HCT116 (cell line): ENCODE measurements around the gene GBP2. TPM values are rescaled to one million over a fixed set of nuclear protein-coding genes. Genes with fewer than 3 reads are reported as not detected.

ENCODE experiments used
- ATAC-seq: fragments of 200-7000 bp; cut with Tn5 transposase; 2 replicates; pipeline ENCODE4 v1.9.1; 2020; ENCODE audit warnings: mild to moderate bottlenecking, moderate library complexity
- BruUV-seq: library from RNA; stranded (reverse); fragments of 400-500 nt; replicated peaks from 2 replicates; lab custom pipeline; 2021; lab: Mats Ljungman, UMichigan
- CTCF ChIA-PET: fragments of 300-600 bp; sonication (Branson Sonifier 250); formaldehyde crosslinking; loops from one replicate; lab custom pipeline; 2021; ENCODE audit warnings: antibody characterized with exemption; lab: Charles Lee
- POLR2A ChIA-PET: fragments of 300-600, 350-600 bp; sonication (Branson Sonifier 250); formaldehyde crosslinking; loops from one replicate; lab custom pipeline; 2021; ENCODE audit warnings: antibody characterized with exemption; lab: Charles Lee
- RAD21 ChIA-PET, 2 experiments: fragments of 300-600 bp; sonication (Branson Sonifier 250); formaldehyde crosslinking; loops; one replicate each; lab custom pipeline; 2023; ENCODE audit warnings: low total read pairs in 2 of 2; ENCODE audit not compliant: uncharacterized antibody in 2 of 2, unreplicated experiment in 2 of 2, low non-redundant PET in 1 of 2; lab: Charles Lee
- DNase-seq: peaks from one replicate; pipeline ENCODE4 v3.0.0-alpha.2; 2010; ENCODE audit warnings: low read depth, low spot score
- H2AFZ ChIP-seq: fragments of 200-600 bp; shearing (Covaris generic), sonication (generic); 2 replicates; pipeline ENCODE4 v1.6.1; 2017; ENCODE audit warnings: low read depth, mixed run types, mixed read lengths, antibody characterized with exemption, low read length; ENCODE audit not compliant: poor library complexity, severe bottlenecking
- H3K27ac ChIP-seq: 2 replicates; pipeline ENCODE4 v1.5.1; 2012; ENCODE audit warnings: low read depth, low read length
- H3K27me3 ChIP-seq: fragments of 200-600 bp; sonication (generic); 2 replicates; pipeline ENCODE4 v1.6.1; 2016; ENCODE audit warnings: mixed run types, low read length, mixed read lengths; ENCODE audit not compliant: insufficient read depth
- H3K36me3 ChIP-seq, 2 experiments: fragments of 200-500 bp in 1 of 2; fragments of 200-600 bp in 1 of 2; sonication (Bioruptor generic) in 1 of 2; sonication (generic) in 1 of 2; 2 replicates each; pipeline versions ENCODE4 v1.5.1 to v1.6.1; 2014 to 2016; ENCODE audit warnings: low read length in 2 of 2, inconsistent platforms in 1 of 2, mixed read lengths in 1 of 2, mixed run types in 1 of 2; ENCODE audit not compliant: insufficient read depth in 2 of 2, control insufficient read depth in 1 of 2
- H3K4me1 ChIP-seq, 2 experiments: fragments of 200-600 bp in 1 of 2; sonication (generic) in 1 of 2; 2 replicates each; pipeline versions ENCODE4 v1.5.1 to v1.6.1; 2012 to 2017; ENCODE audit warnings: low read length in 2 of 2, inconsistent platforms in 1 of 2, mild to moderate bottlenecking in 1 of 2, mixed read lengths in 1 of 2, mixed run types in 1 of 2, moderate library complexity in 1 of 2; ENCODE audit not compliant: insufficient read depth in 2 of 2, control insufficient read depth in 1 of 2
- H3K4me2 ChIP-seq: fragments of 200-600 bp; sonication (generic); 2 replicates; pipeline ENCODE4 v1.6.1; 2017; ENCODE audit warnings: mixed run types, low read length, mixed read lengths
- H3K4me3 ChIP-seq, 2 experiments: fragments of 200-600 bp in 1 of 2; sonication (generic) in 1 of 2; replicated peaks in 1 of 2; 2 replicates each; pipeline ENCODE4 v1.5.1; 2011 to 2016; ENCODE audit warnings: low read length in 2 of 2, control low read depth in 1 of 2, low read depth in 1 of 2, mild to moderate bottlenecking in 1 of 2, mixed read lengths in 1 of 2, mixed run types in 1 of 2
- H3K79me2 ChIP-seq: fragments of 200-600 bp; sonication (generic); 2 replicates; pipeline ENCODE4 v1.6.1; 2017; ENCODE audit warnings: mild to moderate bottlenecking, mixed run types, low read length, moderate library complexity, mixed read lengths; ENCODE audit not compliant: insufficient read depth
- H3K9ac ChIP-seq: fragments of 200-600 bp; sonication (generic); 2 replicates; pipeline ENCODE4 v1.6.1; 2016; ENCODE audit warnings: low read length, mixed read lengths
- H3K9me2 ChIP-seq: fragments of 200-600 bp; sonication (generic), shearing (Covaris generic); 2 replicates; pipeline ENCODE4 v1.6.1; 2017; ENCODE audit warnings: mixed run types, mild to moderate bottlenecking, moderate library complexity; ENCODE audit not compliant: insufficient read depth
- H3K9me3 ChIP-seq, 2 experiments: fragments of 200-500 bp in 1 of 2; fragments of 200-600 bp in 1 of 2; sonication (Bioruptor generic) in 1 of 2; sonication (generic) in 1 of 2; 2 replicates each; pipeline ENCODE4 v1.6.1; 2014 to 2017; ENCODE audit warnings: low read length in 2 of 2, mixed read lengths in 2 of 2, inconsistent platforms in 1 of 2, low read depth in 1 of 2, mild to moderate bottlenecking in 1 of 2, mixed run types in 1 of 2, moderate library complexity in 1 of 2; ENCODE audit not compliant: control insufficient read depth in 1 of 2, insufficient read depth in 1 of 2
- H4K20me1 ChIP-seq: fragments of 200-600 bp; sonication (generic), shearing (Covaris generic); 2 replicates; pipeline ENCODE4 v1.6.1; 2017; ENCODE audit warnings: mixed run types, mild to moderate bottlenecking, moderate library complexity; ENCODE audit not compliant: insufficient read depth
- EGR1 ChIP-seq: IDR thresholded peaks from 2 replicates; pipeline ENCODE4 v1.6.1; 2012; ENCODE audit warnings: low read depth
- EZH2 ChIP-seq: fragments of 200-600 bp; sonication (generic); IDR thresholded peaks from 2 replicates; pipeline ENCODE4 v1.6.1; 2017; ENCODE audit warnings: antibody characterized with exemption, mixed run types
- FOSL1 ChIP-seq: IDR thresholded peaks from 2 replicates; pipeline ENCODE4 v1.6.1; 2012; ENCODE audit warnings: low read depth
- RAD21 ChIP-seq: IDR thresholded peaks from 2 replicates; pipeline ENCODE4 v1.6.1; 2012; ENCODE audit warnings: low read depth, mild to moderate bottlenecking
- SP1 ChIP-seq: IDR thresholded peaks from 2 replicates; pipeline ENCODE4 v1.6.1; 2012; ENCODE audit warnings: low read depth
- ZFX ChIP-seq: fragments of 450-650 bp; IDR thresholded peaks from 2 replicates; pipeline ENCODE4 v1.6.1; 2017
- ZNF274 ChIP-seq: fragments of 200-500 bp; sonication (Bioruptor generic); IDR thresholded peaks from 2 replicates; pipeline ENCODE4 v1.6.1; 2014; ENCODE audit warnings: mild to moderate bottlenecking, low read depth, low read length, inconsistent platforms
- intact Hi-C: fragments of 100-400 bp; cut with micrococcal nuclease; formaldehyde crosslinking; loops from 2 replicates; pipeline ENCODE4 v1.10.0; 2022
- total RNA-seq: library from RNA; stranded (reverse); gene quantifications from one replicate; pipeline ENCODE4 v1.2.1, GENCODE V29; 2021; ENCODE audit not compliant: unreplicated experiment
- TF ChIP-seq, protein P1 (sequence below): IDR thresholded peaks from 2 replicates; pipeline ENCODE4 v1.6.1; 2012
- TF ChIP-seq, protein P2 (sequence below), 3 experiments: fragments of 200-600 bp in 1 of 3; sonication (generic) in 1 of 3; IDR thresholded peaks in 2 of 3; conservative IDR thresholded peaks in 1 of 3; 2 replicates each; pipeline ENCODE4 v1.5.1; 2012 to 2017; ENCODE audit warnings: low read depth in 2 of 3, low read length in 2 of 3, antibody characterized with exemption in 1 of 3, borderline replicate concordance in 1 of 3, control low read depth in 1 of 3, mild to moderate bottlenecking in 1 of 3, mixed read lengths in 1 of 3, mixed run types in 1 of 3, moderate library complexity in 1 of 3; ENCODE audit not compliant: insufficient read depth in 1 of 3
- TF ChIP-seq, protein P3 (sequence below): IDR thresholded peaks from 2 replicates; pipeline ENCODE4 v1.6.1; 2012; ENCODE audit warnings: low read depth

GBP2 gene
- total RNA-seq, 1 experiment from 2014 or later, result 0.98 TPM

DNA sequence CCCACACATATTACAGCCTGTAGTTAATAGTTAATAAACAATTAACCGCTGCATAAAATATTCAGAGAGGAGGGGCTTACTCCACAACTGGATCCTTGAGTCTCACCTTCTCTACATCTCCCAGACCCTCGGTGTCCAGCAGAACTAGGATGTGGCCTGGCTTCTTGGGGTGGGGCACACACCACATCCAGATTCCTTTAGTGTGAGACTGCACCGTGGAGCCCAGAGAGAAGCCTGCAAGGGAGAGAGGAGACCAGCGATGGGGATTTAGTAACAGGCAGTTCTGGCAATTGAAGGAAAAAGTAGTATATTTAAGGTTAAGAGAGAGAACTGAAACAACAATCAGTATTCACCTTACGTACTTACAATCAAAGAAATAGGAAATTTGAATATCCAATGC is 65.8 kb downstream of the GBP2 start:
- Histone ChIP-seq H3K4me2 (no peak overlapping the region), H2AFZ (no peak overlapping the region), H3K27ac (no peak overlapping the region), H3K36me3 (no peaks in the 10 kb centered on the region), H3K9me3 (no peaks in the 10 kb centered on the region), H3K9ac (no peak overlapping the region), H3K4me3 (no peak overlapping the region), H4K20me1 (no peaks in the 10 kb centered on the region), H3K27me3 (no peaks in the 10 kb centered on the region), H3K79me2 (no peaks in the 10 kb centered on the region), H3K4me1 (no peaks in the 10 kb centered on the region), H3K9me2 (no peaks in the 10 kb centered on the region)
- no peak for DNase-seq
- RAD21 ChIA-PET, result no interaction called here
- TF ChIP-seq RAD21 (no peak), ZNF274 (no peak), FOSL1 (no peak), SP1 (no peak), ZFX (no peak), EZH2 (no peak), EGR1 (no peak)
- TF ChIP-seq, protein P1, sequence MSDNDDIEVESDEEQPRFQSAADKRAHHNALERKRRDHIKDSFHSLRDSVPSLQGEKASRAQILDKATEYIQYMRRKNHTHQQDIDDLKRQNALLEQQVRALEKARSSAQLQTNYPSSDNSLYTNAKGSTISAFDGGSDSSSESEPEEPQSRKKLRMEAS, result no peak
- TF ChIP-seq, protein P2, sequence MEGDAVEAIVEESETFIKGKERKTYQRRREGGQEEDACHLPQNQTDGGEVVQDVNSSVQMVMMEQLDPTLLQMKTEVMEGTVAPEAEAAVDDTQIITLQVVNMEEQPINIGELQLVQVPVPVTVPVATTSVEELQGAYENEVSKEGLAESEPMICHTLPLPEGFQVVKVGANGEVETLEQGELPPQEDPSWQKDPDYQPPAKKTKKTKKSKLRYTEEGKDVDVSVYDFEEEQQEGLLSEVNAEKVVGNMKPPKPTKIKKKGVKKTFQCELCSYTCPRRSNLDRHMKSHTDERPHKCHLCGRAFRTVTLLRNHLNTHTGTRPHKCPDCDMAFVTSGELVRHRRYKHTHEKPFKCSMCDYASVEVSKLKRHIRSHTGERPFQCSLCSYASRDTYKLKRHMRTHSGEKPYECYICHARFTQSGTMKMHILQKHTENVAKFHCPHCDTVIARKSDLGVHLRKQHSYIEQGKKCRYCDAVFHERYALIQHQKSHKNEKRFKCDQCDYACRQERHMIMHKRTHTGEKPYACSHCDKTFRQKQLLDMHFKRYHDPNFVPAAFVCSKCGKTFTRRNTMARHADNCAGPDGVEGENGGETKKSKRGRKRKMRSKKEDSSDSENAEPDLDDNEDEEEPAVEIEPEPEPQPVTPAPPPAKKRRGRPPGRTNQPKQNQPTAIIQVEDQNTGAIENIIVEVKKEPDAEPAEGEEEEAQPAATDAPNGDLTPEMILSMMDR (IDR thresholded peaks at IDR 0.05 in 2 of 3, conservative IDR thresholded peaks at IDR 0.05 in 1 of 3; ENCODE audit: borderline replicate concordance in 1 of 3, insufficient read depth in 1 of 3, low read depth in 2 of 3, low read length in 2 of 3), result no peak
- TF ChIP-seq, protein P3, sequence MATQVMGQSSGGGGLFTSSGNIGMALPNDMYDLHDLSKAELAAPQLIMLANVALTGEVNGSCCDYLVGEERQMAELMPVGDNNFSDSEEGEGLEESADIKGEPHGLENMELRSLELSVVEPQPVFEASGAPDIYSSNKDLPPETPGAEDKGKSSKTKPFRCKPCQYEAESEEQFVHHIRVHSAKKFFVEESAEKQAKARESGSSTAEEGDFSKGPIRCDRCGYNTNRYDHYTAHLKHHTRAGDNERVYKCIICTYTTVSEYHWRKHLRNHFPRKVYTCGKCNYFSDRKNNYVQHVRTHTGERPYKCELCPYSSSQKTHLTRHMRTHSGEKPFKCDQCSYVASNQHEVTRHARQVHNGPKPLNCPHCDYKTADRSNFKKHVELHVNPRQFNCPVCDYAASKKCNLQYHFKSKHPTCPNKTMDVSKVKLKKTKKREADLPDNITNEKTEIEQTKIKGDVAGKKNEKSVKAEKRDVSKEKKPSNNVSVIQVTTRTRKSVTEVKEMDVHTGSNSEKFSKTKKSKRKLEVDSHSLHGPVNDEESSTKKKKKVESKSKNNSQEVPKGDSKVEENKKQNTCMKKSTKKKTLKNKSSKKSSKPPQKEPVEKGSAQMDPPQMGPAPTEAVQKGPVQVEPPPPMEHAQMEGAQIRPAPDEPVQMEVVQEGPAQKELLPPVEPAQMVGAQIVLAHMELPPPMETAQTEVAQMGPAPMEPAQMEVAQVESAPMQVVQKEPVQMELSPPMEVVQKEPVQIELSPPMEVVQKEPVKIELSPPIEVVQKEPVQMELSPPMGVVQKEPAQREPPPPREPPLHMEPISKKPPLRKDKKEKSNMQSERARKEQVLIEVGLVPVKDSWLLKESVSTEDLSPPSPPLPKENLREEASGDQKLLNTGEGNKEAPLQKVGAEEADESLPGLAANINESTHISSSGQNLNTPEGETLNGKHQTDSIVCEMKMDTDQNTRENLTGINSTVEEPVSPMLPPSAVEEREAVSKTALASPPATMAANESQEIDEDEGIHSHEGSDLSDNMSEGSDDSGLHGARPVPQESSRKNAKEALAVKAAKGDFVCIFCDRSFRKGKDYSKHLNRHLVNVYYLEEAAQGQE, result no peak
- no peak for ATAC-seq
- no TSS peak for BruUV-seq
- intact Hi-C loops, result no loop called here
- POLR2A ChIA-PET, result no interaction called here
- CTCF ChIA-PET, result no interaction called here

Other genes with a start within 250 kb of the GBP2 start
- 31.8 TPM for gene GTF2B, start 234.5 kb downstream of the GBP2 start, total RNA-seq
- gene KYAT3, start 133.5 kb downstream of the GBP2 start, total RNA-seq, result 23.4 TPM
- gene RBMXL1, start 133.5 kb downstream of the GBP2 start, total RNA-seq, result 14.5 TPM
- 1.2 TPM for gene GBP3, start 103.2 kb downstream of the GBP2 start, total RNA-seq
- gene GBP1, start 60.9 kb downstream of the GBP2 start, total RNA-seq, result 0.15 TPM
- not detected for gene GBP7, start 49.9 kb upstream of the GBP2 start, total RNA-seq
- gene GBP4, start 72.8 kb upstream of the GBP2 start, total RNA-seq, result 0.05 TPM
- 0.17 TPM for gene GBP5, start 146.7 kb upstream of the GBP2 start, total RNA-seq
- not detected for gene GBP6, start 237.9 kb upstream of the GBP2 start, total RNA-seq